DND-41 (cell line): Measurements from ENCODE around the gene MS4A14.

Source experiments
- ATAC-seq: fragments of 200-7000 bp; cut with Tn5 transposase; 3 replicates; pipeline ENCODE4 v1.9.1; 2021; ENCODE audit warnings: low read depth; ENCODE audit not compliant: insufficient read depth
- DNase-seq: peaks from one replicate; pipeline ENCODE4 v3.0.0-alpha.2; 2020
- H2AFZ ChIP-seq: 2 replicates; pipeline ENCODE4 v1.6.0; 2012; ENCODE audit warnings: low read depth, low read length
- H3K27ac ChIP-seq: 2 replicates; pipeline ENCODE4 v1.5.1; 2012; ENCODE audit warnings: low read length, inconsistent platforms
- H3K27me3 ChIP-seq: fragments of 200-600 bp; sonication (generic); 2 replicates; pipeline ENCODE4 v1.6.0; 2012; ENCODE audit warnings: low read length, mild to moderate bottlenecking, inconsistent platforms; ENCODE audit not compliant: insufficient read depth, poor library complexity
- H3K36me3 ChIP-seq: 2 replicates; pipeline ENCODE4 v1.5.1; 2012; ENCODE audit warnings: low read length, inconsistent platforms; ENCODE audit not compliant: insufficient read depth
- H3K4me1 ChIP-seq: 2 replicates; pipeline ENCODE4 v1.5.1; 2012; ENCODE audit warnings: mild to moderate bottlenecking, low read length; ENCODE audit not compliant: insufficient read depth
- H3K4me2 ChIP-seq: 2 replicates; pipeline ENCODE4 v1.6.0; 2012; ENCODE audit warnings: mild to moderate bottlenecking, moderate library complexity, low read length, inconsistent platforms; ENCODE audit not compliant: insufficient read depth
- H3K4me3 ChIP-seq, 2 experiments: fragments of 200-600 bp in 1 of 2; shearing (Covaris generic) in 1 of 2; 2 replicates each; pipeline ENCODE4 v1.5.1; 2012 to 2016; ENCODE audit warnings: inconsistent platforms in 2 of 2, low read length in 2 of 2, mild to moderate bottlenecking in 2 of 2, low read depth in 1 of 2, moderate library complexity in 1 of 2
- H3K79me2 ChIP-seq: 2 replicates; pipeline ENCODE4 v1.6.0; 2012; ENCODE audit warnings: low read length, inconsistent platforms; ENCODE audit not compliant: insufficient read depth
- H3K9ac ChIP-seq: 2 replicates; pipeline ENCODE4 v1.6.0; 2012; ENCODE audit warnings: low read depth, mild to moderate bottlenecking, inconsistent platforms, low read length, moderate library complexity
- H3K9me3 ChIP-seq: 2 replicates; pipeline ENCODE4 v1.5.1; 2012; ENCODE audit warnings: low read length, moderate library complexity, mild to moderate bottlenecking, inconsistent platforms; ENCODE audit not compliant: insufficient read depth, severe bottlenecking
- H4K20me1 ChIP-seq: 2 replicates; pipeline ENCODE4 v1.6.0; 2012; ENCODE audit warnings: low read length; ENCODE audit not compliant: insufficient read depth
- EZH2 ChIP-seq: IDR thresholded peaks from 3 replicates; pipeline ENCODE4 v1.6.1; 2012; ENCODE audit warnings: borderline replicate concordance, low read depth, mild to moderate bottlenecking, moderate library complexity, low read length, inconsistent platforms; ENCODE audit not compliant: severe bottlenecking
- TF ChIP-seq, protein P1 (sequence below): IDR thresholded peaks from 2 replicates; pipeline ENCODE4 v1.5.1; 2012; ENCODE audit warnings: borderline replicate concordance, low read length, moderate library complexity, mild to moderate bottlenecking; ENCODE audit not compliant: poor library complexity, severe bottlenecking; ENCODE audit errors: extremely low read depth

Gene MS4A14

GRCh38 chr11:60372767-60373166 lies 23.5 kb upstream of the MS4A14 start:
- Histone ChIP-seq H3K27me3 (no peaks in the 10 kb centered on the region), H3K27ac (no peak overlapping the region), H4K20me1 (no peaks in the 10 kb centered on the region)

DNA sequence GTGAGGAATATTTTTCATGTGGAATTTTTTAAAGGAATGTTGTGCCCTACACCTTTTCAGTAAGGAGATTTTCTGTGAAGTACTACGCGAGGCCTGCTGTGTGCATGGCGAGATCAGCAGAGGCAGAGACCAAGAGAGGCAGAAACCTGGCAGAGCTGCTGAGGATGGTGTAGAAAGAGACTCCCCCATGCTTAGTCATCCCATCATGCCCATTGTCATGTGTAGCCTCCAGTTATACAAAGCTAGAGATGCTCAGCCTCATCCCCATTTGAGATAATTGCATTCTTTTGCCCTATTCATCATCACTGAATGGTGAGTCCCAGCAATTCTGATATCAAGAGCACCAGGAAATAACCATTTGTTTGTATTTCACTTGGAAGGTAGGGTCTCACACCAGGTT lies 20.9 kb upstream of the MS4A14 start:
- ATAC-seq, result no peak
- Histone ChIP-seq H3K36me3 (no peaks in the 10 kb centered on the region), H3K79me2 (no peaks in the 10 kb centered on the region), H4K20me1 (no peaks in the 10 kb centered on the region), H3K9ac (no peak overlapping the region), H3K4me2 (no peak overlapping the region), H3K27ac (no peak overlapping the region), H3K4me3 (no peak overlapping the region), H3K9me3 (no peaks in the 10 kb centered on the region), H3K27me3 (no peaks in the 10 kb centered on the region), H3K4me1 (peaks cover 36% of the 10 kb centered on the region), H2AFZ (no peak overlapping the region)
- DNase-seq, result no peak
- no peak for TF ChIP-seq EZH2
- TF ChIP-seq, protein P1, sequence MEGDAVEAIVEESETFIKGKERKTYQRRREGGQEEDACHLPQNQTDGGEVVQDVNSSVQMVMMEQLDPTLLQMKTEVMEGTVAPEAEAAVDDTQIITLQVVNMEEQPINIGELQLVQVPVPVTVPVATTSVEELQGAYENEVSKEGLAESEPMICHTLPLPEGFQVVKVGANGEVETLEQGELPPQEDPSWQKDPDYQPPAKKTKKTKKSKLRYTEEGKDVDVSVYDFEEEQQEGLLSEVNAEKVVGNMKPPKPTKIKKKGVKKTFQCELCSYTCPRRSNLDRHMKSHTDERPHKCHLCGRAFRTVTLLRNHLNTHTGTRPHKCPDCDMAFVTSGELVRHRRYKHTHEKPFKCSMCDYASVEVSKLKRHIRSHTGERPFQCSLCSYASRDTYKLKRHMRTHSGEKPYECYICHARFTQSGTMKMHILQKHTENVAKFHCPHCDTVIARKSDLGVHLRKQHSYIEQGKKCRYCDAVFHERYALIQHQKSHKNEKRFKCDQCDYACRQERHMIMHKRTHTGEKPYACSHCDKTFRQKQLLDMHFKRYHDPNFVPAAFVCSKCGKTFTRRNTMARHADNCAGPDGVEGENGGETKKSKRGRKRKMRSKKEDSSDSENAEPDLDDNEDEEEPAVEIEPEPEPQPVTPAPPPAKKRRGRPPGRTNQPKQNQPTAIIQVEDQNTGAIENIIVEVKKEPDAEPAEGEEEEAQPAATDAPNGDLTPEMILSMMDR, result no peak

More at GRCh38 chr11:60372767-60373166, 23.5 kb upstream of the MS4A14 start:
- no peak for ATAC-seq
- Histone ChIP-seq H3K9me3 (no peaks in the 10 kb centered on the region), H3K4me3 (no peak overlapping the region), H3K4me1 (peaks cover 23% of the 10 kb centered on the region), H3K4me2 (no peak overlapping the region), H3K9ac (no peak overlapping the region), H3K36me3 (no peaks in the 10 kb centered on the region), H2AFZ (no peak overlapping the region), H3K79me2 (no peaks in the 10 kb centered on the region)
- DNase-seq, result no peak
- TF ChIP-seq, protein P1, result no peak
- no peak for TF ChIP-seq EZH2

- no peak overlapping the region for H3K4me2 ChIP-seq
- H3K4me3 ChIP-seq, result no peak overlapping the region
- H4K20me1 ChIP-seq, result no peaks in the 10 kb centered on the region
- TF ChIP-seq, protein P1, result no peak
- no peak for TF ChIP-seq EZH2
- peaks cover 35% of the 10 kb centered on the region for H3K4me1 ChIP-seq
- H2AFZ ChIP-seq, result no peak overlapping the region; the same call in 1 of the 2 replicates
- no peak for DNase-seq
- no peaks in the 10 kb centered on the region for H3K9me3 ChIP-seq
- no peaks in the 10 kb centered on the region for H3K79me2 ChIP-seq
- H3K27me3 ChIP-seq, result no peaks in the 10 kb centered on the region
- H3K27ac ChIP-seq, result peak overlapping the region; percentile 30; the same call in 1 of the 2 replicates
- ATAC-seq, result no peak
- H3K36me3 ChIP-seq, result no peaks in the 10 kb centered on the region
- no peak overlapping the region for H3K9ac ChIP-seq
Observed at GRCh38 chr11:60376601-60377000, 19.7 kb upstream of the MS4A14 start.
